ENCODE measurements around the gene UFD1.

Gene UFD1

GRCh38 chr22:19513823-19514222, 34.8 kb upstream of the UFD1 start:
- Histone ChIP-seq H3K9me3 (ENCODE audit: control insufficient read depth, low read length) (no peaks in the 10 kb centered on the region), H3K27me3 (ENCODE audit: control insufficient read depth, insufficient read depth, low read length) (no peaks in the 10 kb centered on the region), H3K9ac (ENCODE audit: low read length) (no peak overlapping the region), H3K36me3 (ENCODE audit: control insufficient read depth, insufficient read depth, low read length) (no peaks in the 10 kb centered on the region), H3K4me3 (ENCODE audit: low read length) (no peak overlapping the region), H3K4me1 (ENCODE audit: control insufficient read depth, insufficient read depth, low read length) (no peaks in the 10 kb centered on the region)

GRCh38 chr22:19510919-19511341, 31.9 kb upstream of the UFD1 start:
- no peak overlapping the region for H3K9ac ChIP-seq (ENCODE audit: low read length)
- no peaks in the 10 kb centered on the region for H3K9me3 ChIP-seq (ENCODE audit: control insufficient read depth, low read length)
- no peaks in the 10 kb centered on the region for H3K4me1 ChIP-seq (ENCODE audit: control insufficient read depth, insufficient read depth, low read length)
- H3K27me3 ChIP-seq (ENCODE audit: control insufficient read depth, insufficient read depth, low read length) = no peaks in the 10 kb centered on the region
- H3K36me3 ChIP-seq (ENCODE audit: control insufficient read depth, insufficient read depth, low read length) = no peaks in the 10 kb centered on the region
- H3K4me3 ChIP-seq (ENCODE audit: low read length) = no peak overlapping the region

GRCh38 chr22:19509923-19510322, 30.9 kb upstream of the UFD1 start:
- no peaks in the 10 kb centered on the region for H3K36me3 ChIP-seq (ENCODE audit: control insufficient read depth, insufficient read depth, low read length)
- H3K9me3 ChIP-seq (ENCODE audit: control insufficient read depth, low read length) = no peaks in the 10 kb centered on the region
- no peak overlapping the region for H3K4me3 ChIP-seq (ENCODE audit: low read length)
- H3K27me3 ChIP-seq (ENCODE audit: control insufficient read depth, insufficient read depth, low read length) = no peaks in the 10 kb centered on the region
- no peaks in the 10 kb centered on the region for H3K4me1 ChIP-seq (ENCODE audit: control insufficient read depth, insufficient read depth, low read length)
- H3K9ac ChIP-seq (ENCODE audit: low read length) = no peak overlapping the region

- Histone ChIP-seq H3K9me3 (ENCODE audit: control insufficient read depth, low read length) (no peaks in the 10 kb centered on the region), H3K9ac (ENCODE audit: low read length) (no peak overlapping the region), H3K36me3 (ENCODE audit: control insufficient read depth, insufficient read depth, low read length) (no peaks in the 10 kb centered on the region), H3K27me3 (ENCODE audit: control insufficient read depth, insufficient read depth, low read length) (no peaks in the 10 kb centered on the region), H3K4me3 (ENCODE audit: low read length) (no peak overlapping the region), H3K4me1 (ENCODE audit: control insufficient read depth, insufficient read depth, low read length) (no peaks in the 10 kb centered on the region)
Observed at GRCh38 chr22:19509191-19509590, 30.2 kb upstream of the UFD1 start.

- Histone ChIP-seq H3K9ac (ENCODE audit: low read length) (no peak overlapping the region), H3K4me3 (ENCODE audit: low read length) (no peak overlapping the region), H3K36me3 (ENCODE audit: control insufficient read depth, insufficient read depth, low read length) (no peaks in the 10 kb centered on the region), H3K4me1 (ENCODE audit: control insufficient read depth, insufficient read depth, low read length) (no peaks in the 10 kb centered on the region), H3K27me3 (ENCODE audit: control insufficient read depth, insufficient read depth, low read length) (no peaks in the 10 kb centered on the region), H3K9me3 (ENCODE audit: control insufficient read depth, low read length) (no peaks in the 10 kb centered on the region)
Observed at GRCh38 chr22:19508024-19508776, 29.2 kb upstream of the UFD1 start.

- no peaks in the 10 kb centered on the region for H3K4me1 ChIP-seq (ENCODE audit: control insufficient read depth, insufficient read depth, low read length)
- H3K9me3 ChIP-seq (ENCODE audit: control insufficient read depth, low read length) = no peaks in the 10 kb centered on the region
- no peak overlapping the region for H3K4me3 ChIP-seq (ENCODE audit: low read length)
- H3K36me3 ChIP-seq (ENCODE audit: control insufficient read depth, insufficient read depth, low read length) = no peaks in the 10 kb centered on the region
- H3K9ac ChIP-seq (ENCODE audit: low read length) = no peak overlapping the region
- H3K27me3 ChIP-seq (ENCODE audit: control insufficient read depth, insufficient read depth, low read length) = no peaks in the 10 kb centered on the region
Observed at GRCh38 chr22:19507534-19507861, 28.5 kb upstream of the UFD1 start.

- Histone ChIP-seq H3K9ac (ENCODE audit: low read length) (no peak overlapping the region), H3K4me3 (ENCODE audit: low read length) (no peak overlapping the region), H3K9me3 (ENCODE audit: control insufficient read depth, low read length) (no peaks in the 10 kb centered on the region), H3K36me3 (ENCODE audit: control insufficient read depth, insufficient read depth, low read length) (no peaks in the 10 kb centered on the region), H3K27me3 (ENCODE audit: control insufficient read depth, insufficient read depth, low read length) (no peaks in the 10 kb centered on the region), H3K4me1 (ENCODE audit: control insufficient read depth, insufficient read depth, low read length) (no peaks in the 10 kb centered on the region)
Observed at GRCh38 chr22:19506212-19506611, 27.2 kb upstream of the UFD1 start.

- Histone ChIP-seq H3K4me3 (ENCODE audit: low read length) (no peak overlapping the region), H3K4me1 (ENCODE audit: control insufficient read depth, insufficient read depth, low read length) (no peaks in the 10 kb centered on the region), H3K9me3 (ENCODE audit: control insufficient read depth, low read length) (no peaks in the 10 kb centered on the region), H3K27me3 (ENCODE audit: control insufficient read depth, insufficient read depth, low read length) (no peaks in the 10 kb centered on the region), H3K36me3 (ENCODE audit: control insufficient read depth, insufficient read depth, low read length) (no peaks in the 10 kb centered on the region), H3K9ac (ENCODE audit: low read length) (no peak overlapping the region)
Observed at GRCh38 chr22:19505735-19506126, 26.7 kb upstream of the UFD1 start.

GRCh38 chr22:19504900-19505734, 26.1 kb upstream of the UFD1 start:
- Histone ChIP-seq H3K4me1 (ENCODE audit: control insufficient read depth, insufficient read depth, low read length) (no peaks in the 10 kb centered on the region), H3K36me3 (ENCODE audit: control insufficient read depth, insufficient read depth, low read length) (no peaks in the 10 kb centered on the region), H3K9ac (ENCODE audit: low read length) (no peak overlapping the region), H3K4me3 (ENCODE audit: low read length) (no peak overlapping the region), H3K27me3 (ENCODE audit: control insufficient read depth, insufficient read depth, low read length) (no peaks in the 10 kb centered on the region), H3K9me3 (ENCODE audit: control insufficient read depth, low read length) (no peaks in the 10 kb centered on the region)

- Histone ChIP-seq H3K36me3 (ENCODE audit: control insufficient read depth, insufficient read depth, low read length) (no peaks in the 10 kb centered on the region), H3K9me3 (ENCODE audit: control insufficient read depth, low read length) (no peaks in the 10 kb centered on the region), H3K4me1 (ENCODE audit: control insufficient read depth, insufficient read depth, low read length) (no peaks in the 10 kb centered on the region), H3K4me3 (ENCODE audit: low read length) (no peak overlapping the region), H3K27me3 (ENCODE audit: control insufficient read depth, insufficient read depth, low read length) (no peaks in the 10 kb centered on the region), H3K9ac (ENCODE audit: low read length) (no peak overlapping the region)
Observed at GRCh38 chr22:19503869-19504268, 24.9 kb upstream of the UFD1 start.

GRCh38 chr22:19503367-19503766, 24.4 kb upstream of the UFD1 start:
- Histone ChIP-seq H3K9me3 (ENCODE audit: control insufficient read depth, low read length) (no peaks in the 10 kb centered on the region), H3K27me3 (ENCODE audit: control insufficient read depth, insufficient read depth, low read length) (no peaks in the 10 kb centered on the region), H3K4me1 (ENCODE audit: control insufficient read depth, insufficient read depth, low read length) (no peaks in the 10 kb centered on the region), H3K4me3 (ENCODE audit: low read length) (no peak overlapping the region), H3K9ac (ENCODE audit: low read length) (no peak overlapping the region), H3K36me3 (ENCODE audit: control insufficient read depth, insufficient read depth, low read length) (no peaks in the 10 kb centered on the region)

- Histone ChIP-seq H3K4me3 (ENCODE audit: low read length) (no peak overlapping the region), H3K9ac (ENCODE audit: low read length) (no peak overlapping the region), H3K27me3 (ENCODE audit: control insufficient read depth, insufficient read depth, low read length) (no peaks in the 10 kb centered on the region), H3K36me3 (ENCODE audit: control insufficient read depth, insufficient read depth, low read length) (no peaks in the 10 kb centered on the region), H3K9me3 (ENCODE audit: control insufficient read depth, low read length) (no peaks in the 10 kb centered on the region), H3K4me1 (ENCODE audit: control insufficient read depth, insufficient read depth, low read length) (no peaks in the 10 kb centered on the region)
Observed at GRCh38 chr22:19501897-19502447, 23.0 kb upstream of the UFD1 start.
